Ishikawa (cell line): ENCODE data around the gene PEAK1.

Source experiments
- CEBPB ChIP-seq: IDR thresholded peaks from 2 replicates; pipeline ENCODE4 v1.6.1; 2012
- CREB1 ChIP-seq: IDR thresholded peaks from 2 replicates; pipeline ENCODE4 v1.6.1; 2012; ENCODE audit warnings: low read depth
- EGR1 ChIP-seq: IDR thresholded peaks from 2 replicates; pipeline ENCODE4 v1.6.1; 2012
- EP300 ChIP-seq: IDR thresholded peaks from 2 replicates; pipeline ENCODE4 v1.6.1; 2012; ENCODE audit warnings: borderline replicate concordance
- FOXM1 ChIP-seq: IDR thresholded peaks from 2 replicates; pipeline ENCODE4 v1.6.1; 2012; ENCODE audit warnings: low read depth, borderline replicate concordance
- NFIC ChIP-seq: IDR thresholded peaks from 2 replicates; pipeline ENCODE4 v1.6.1; 2012
- TAF1 ChIP-seq: IDR thresholded peaks from 2 replicates; pipeline ENCODE4 v1.6.1; 2012; ENCODE audit warnings: low read depth, mild to moderate bottlenecking
- TCF12 ChIP-seq: IDR thresholded peaks from 2 replicates; pipeline ENCODE4 v1.6.1; 2012; ENCODE audit warnings: low read depth
- TEAD4 ChIP-seq: IDR thresholded peaks from 2 replicates; pipeline ENCODE4 v1.6.1; 2012
- YY1 ChIP-seq: IDR thresholded peaks from 2 replicates; pipeline ENCODE4 v1.6.1; 2012; ENCODE audit warnings: low read depth
- ZBTB7A ChIP-seq: IDR thresholded peaks from 2 replicates; pipeline ENCODE4 v1.6.1; 2012; ENCODE audit warnings: low read depth
- TF ChIP-seq, protein P1 (sequence below): IDR thresholded peaks from 2 replicates; pipeline ENCODE4 v1.6.1; 2012; ENCODE audit warnings: low read depth, mild to moderate bottlenecking
- TF ChIP-seq, protein P2 (sequence below): IDR thresholded peaks from 2 replicates; pipeline ENCODE4 v1.6.1; 2012
- TF ChIP-seq, protein P3 (sequence below): IDR thresholded peaks from 2 replicates; pipeline ENCODE4 v1.6.1; 2012

PEAK1 gene

DNA sequence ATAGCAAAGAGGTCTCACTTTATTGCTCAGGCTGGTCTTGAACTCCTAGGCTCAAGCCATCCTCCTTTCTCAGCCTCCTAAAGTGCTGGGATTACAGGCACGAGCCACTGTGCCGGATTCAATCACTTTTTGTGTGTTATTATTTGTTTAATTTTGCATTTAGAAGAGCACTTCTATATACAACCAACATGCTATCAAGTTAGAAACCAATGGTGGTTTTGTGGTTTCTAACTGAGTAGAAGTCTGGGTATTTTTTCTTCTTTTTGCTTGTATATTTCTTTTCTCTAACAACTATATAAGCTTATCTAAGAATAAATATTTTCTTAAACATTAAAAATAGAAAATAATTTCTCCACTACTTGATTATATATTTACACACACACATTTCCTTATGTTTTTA, 86.7 kb downstream of the PEAK1 start:
- TF ChIP-seq, protein P1, sequence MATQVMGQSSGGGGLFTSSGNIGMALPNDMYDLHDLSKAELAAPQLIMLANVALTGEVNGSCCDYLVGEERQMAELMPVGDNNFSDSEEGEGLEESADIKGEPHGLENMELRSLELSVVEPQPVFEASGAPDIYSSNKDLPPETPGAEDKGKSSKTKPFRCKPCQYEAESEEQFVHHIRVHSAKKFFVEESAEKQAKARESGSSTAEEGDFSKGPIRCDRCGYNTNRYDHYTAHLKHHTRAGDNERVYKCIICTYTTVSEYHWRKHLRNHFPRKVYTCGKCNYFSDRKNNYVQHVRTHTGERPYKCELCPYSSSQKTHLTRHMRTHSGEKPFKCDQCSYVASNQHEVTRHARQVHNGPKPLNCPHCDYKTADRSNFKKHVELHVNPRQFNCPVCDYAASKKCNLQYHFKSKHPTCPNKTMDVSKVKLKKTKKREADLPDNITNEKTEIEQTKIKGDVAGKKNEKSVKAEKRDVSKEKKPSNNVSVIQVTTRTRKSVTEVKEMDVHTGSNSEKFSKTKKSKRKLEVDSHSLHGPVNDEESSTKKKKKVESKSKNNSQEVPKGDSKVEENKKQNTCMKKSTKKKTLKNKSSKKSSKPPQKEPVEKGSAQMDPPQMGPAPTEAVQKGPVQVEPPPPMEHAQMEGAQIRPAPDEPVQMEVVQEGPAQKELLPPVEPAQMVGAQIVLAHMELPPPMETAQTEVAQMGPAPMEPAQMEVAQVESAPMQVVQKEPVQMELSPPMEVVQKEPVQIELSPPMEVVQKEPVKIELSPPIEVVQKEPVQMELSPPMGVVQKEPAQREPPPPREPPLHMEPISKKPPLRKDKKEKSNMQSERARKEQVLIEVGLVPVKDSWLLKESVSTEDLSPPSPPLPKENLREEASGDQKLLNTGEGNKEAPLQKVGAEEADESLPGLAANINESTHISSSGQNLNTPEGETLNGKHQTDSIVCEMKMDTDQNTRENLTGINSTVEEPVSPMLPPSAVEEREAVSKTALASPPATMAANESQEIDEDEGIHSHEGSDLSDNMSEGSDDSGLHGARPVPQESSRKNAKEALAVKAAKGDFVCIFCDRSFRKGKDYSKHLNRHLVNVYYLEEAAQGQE = no peak
- TF ChIP-seq, protein P2, sequence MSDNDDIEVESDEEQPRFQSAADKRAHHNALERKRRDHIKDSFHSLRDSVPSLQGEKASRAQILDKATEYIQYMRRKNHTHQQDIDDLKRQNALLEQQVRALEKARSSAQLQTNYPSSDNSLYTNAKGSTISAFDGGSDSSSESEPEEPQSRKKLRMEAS = no peak
- TF ChIP-seq, protein P3, sequence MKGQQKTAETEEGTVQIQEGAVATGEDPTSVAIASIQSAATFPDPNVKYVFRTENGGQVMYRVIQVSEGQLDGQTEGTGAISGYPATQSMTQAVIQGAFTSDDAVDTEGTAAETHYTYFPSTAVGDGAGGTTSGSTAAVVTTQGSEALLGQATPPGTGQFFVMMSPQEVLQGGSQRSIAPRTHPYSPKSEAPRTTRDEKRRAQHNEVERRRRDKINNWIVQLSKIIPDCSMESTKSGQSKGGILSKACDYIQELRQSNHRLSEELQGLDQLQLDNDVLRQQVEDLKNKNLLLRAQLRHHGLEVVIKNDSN = no peak
- no peak for TF ChIP-seq EGR1
- TF ChIP-seq FOXM1 = no peak
- TF ChIP-seq CREB1 = no peak
- no peak for TF ChIP-seq ZBTB7A
- TF ChIP-seq YY1 = no peak
- TF ChIP-seq NFIC = no peak

DNA sequence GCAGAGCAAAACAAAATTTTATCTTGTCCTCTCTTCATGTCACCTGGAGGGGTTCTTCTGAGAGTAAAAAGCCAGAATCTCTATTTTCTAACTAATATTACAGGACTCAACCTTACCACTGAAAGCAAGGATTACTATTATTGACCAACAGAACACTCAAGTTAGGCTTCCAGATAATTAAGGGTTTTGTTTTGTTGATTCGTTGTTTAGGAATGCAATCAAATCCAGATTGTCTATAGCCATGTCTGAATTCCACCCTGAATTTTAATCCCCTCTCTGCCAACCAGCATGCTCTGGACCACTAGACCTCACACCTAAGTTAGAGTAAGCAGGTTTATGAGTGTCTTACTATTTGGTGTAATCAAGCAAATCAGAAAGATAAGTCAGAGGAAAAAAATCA, 90.7 kb downstream of the PEAK1 start:
- TF ChIP-seq ZBTB7A (no peak), CREB1 (no peak), EP300 (no peak), EGR1 (no peak), TCF12 (no peak), YY1 (no peak)
- TF ChIP-seq, protein P1 = no peak
- TF ChIP-seq, protein P3 = no peak
- TF ChIP-seq, protein P2 = no peak

DNA sequence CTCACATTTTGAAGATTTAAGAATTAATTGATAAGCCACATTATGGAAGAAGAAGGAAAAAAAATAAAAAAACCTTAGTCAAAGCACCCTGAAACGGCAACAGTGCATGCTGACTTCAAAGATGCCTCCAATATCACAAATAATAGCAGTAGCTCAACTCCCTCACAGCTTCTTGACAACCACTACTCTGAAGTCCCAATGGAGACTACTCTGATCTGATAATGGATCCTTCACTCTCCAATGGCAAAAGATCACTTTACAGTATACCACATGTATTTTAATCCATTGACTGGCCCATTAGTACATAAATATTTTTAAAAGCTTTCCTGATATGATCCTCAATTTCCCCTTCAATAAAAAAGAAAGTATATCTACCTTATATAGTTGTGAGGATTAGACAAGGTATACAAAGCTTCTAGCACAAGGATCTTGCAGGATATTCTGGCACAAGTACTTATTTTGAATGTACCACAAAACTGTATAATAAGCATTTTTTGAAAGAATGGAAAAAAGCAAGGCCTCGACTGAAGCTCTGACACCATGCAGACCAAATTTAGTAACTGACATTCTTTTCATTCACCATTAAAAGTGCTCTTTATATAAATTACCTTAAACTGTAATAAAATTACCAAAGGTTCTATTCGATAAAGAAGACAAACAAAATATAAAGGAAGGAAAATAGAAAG, 91.9 kb downstream of the PEAK1 start:
- TF ChIP-seq CREB1 (no peak), CEBPB (no peak), YY1 (no peak), TCF12 (no peak), TEAD4 (no peak), FOXM1 (no peak), EGR1 (no peak)
- TF ChIP-seq, protein P2 = no peak

DNA sequence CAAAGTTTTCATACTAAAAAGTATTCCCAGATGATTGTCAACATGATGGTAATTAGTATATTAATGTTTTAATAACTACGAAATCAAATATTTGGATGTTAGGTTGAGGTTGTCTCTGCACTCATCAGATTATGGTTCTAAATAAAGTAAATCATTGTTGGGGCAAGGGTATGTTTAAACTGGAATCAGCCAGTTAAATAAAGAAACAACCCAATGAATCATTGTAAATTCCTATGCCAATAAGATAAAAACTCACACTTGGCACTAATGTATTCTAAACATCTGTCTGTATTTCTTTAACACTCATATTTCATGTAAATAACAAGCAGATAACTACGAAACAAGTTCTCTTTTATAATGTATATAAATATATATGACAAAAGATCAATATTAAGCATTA, 92.7 kb downstream of the PEAK1 start:
- no peak for TF ChIP-seq TAF1
- TF ChIP-seq YY1 = no peak
- TF ChIP-seq, protein P3 = no peak
- TF ChIP-seq, protein P1 = no peak
- TF ChIP-seq FOXM1 = no peak
- TF ChIP-seq TEAD4 = no peak
- TF ChIP-seq EGR1 = no peak
- no peak for TF ChIP-seq ZBTB7A
- TF ChIP-seq EP300 = no peak
- no peak for TF ChIP-seq TCF12
- no peak for TF ChIP-seq CEBPB
